NOMO-1 (cell line): ENCODE data around the gene UPF3B.
"Not testable (repeated sequence)": the region's sequence is repeated elsewhere in the genome, so short reads cannot be mapped to it uniquely, and the experiment has no call there.

ENCODE experiments used
- DNase-seq, 2 experiments: peaks; one replicate each; lab custom pipeline; 2025; ENCODE audit not compliant: unreplicated experiment in 2 of 2; lab: John Stamatoyannopoulos, UW

Gene UPF3B

GRCh38 chrX:119852382-119853353 lies at the start of gene UPF3B:
UPF3B (minus strand) TSS chrX:119852963; CDS start chrX:119852928, 35 bp downstream.
- DNase-seq: peak; percentile 84 to 96

GRCh38 chrX:119900976-119901375 lies 48.2 kb upstream of the UPF3B start:
- no peak for DNase-seq

GRCh38 chrX:119899125-119899524 lies 46.4 kb upstream of the UPF3B start:
- peak in 1 of 2 experiments; percentile 28 for DNase-seq

- no peak for DNase-seq
Observed at GRCh38 chrX:119895843-119896326, 43.1 kb upstream of the UPF3B start, which contains the start of gene AKAP14. AKAP14 (plus strand) TSS chrX:119895893; CDS start chrX:119903224, 7,331 bp downstream.

GRCh38 chrX:119891961-119892692 lies 39.4 kb upstream of the UPF3B start:
- not testable (repeated sequence) for DNase-seq

- not testable (repeated sequence) for DNase-seq
Observed at GRCh38 chrX:119890626-119891025, 37.9 kb upstream of the UPF3B start.

GRCh38 chrX:119887721-119888425 lies 35.1 kb upstream of the UPF3B start:
- DNase-seq: peak; percentile 35 to 63

- peak; percentile 8 to 45 for DNase-seq
Observed at GRCh38 chrX:119885554-119886428, 33.0 kb upstream of the UPF3B start.

- peak; percentile 26 to 44 for DNase-seq
Observed at GRCh38 chrX:119880552-119881437, 28.0 kb upstream of the UPF3B start.

GRCh38 chrX:119880076-119880475 lies 27.3 kb upstream of the UPF3B start:
- DNase-seq: no peak

- DNase-seq: no peak
Observed at GRCh38 chrX:119878740-119879139, 26.0 kb upstream of the UPF3B start.

- peak; percentile 81 to 88 for DNase-seq
Observed at GRCh38 chrX:119871599-119872395, 19.0 kb upstream of the UPF3B start, which contains the start of the genes NDUFA1 and RNF113A. NDUFA1 (plus strand) TSS chrX:119871832; CDS start chrX:119871912, 80 bp downstream. RNF113A (minus strand) TSS chrX:119871733; CDS start chrX:119871613, 120 bp downstream.

- DNase-seq: no peak
Observed at GRCh38 chrX:119871245-119871598, 18.5 kb upstream of the UPF3B start.

GRCh38 chrX:119870626-119871131 lies 17.9 kb upstream of the UPF3B start:
- peak; percentile 5 to 47 for DNase-seq

- no peak for DNase-seq
Observed at GRCh38 chrX:119853444-119853843, 681 bp upstream of the UPF3B start.

- no peak for DNase-seq
Observed at GRCh38 chrX:119833905-119834304, 18.9 kb downstream of the UPF3B start.

GRCh38 chrX:119828446-119828845 lies 24.3 kb downstream of the UPF3B start:
- no peak for DNase-seq
